GM12874 (cell line): Measurements from ENCODE around the gene CYP27B1.

Experiments used
- TF ChIP-seq, protein P1 (sequence below): IDR thresholded peaks from 2 replicates; pipeline ENCODE4 v1.5.1; 2011; ENCODE audit warnings: low read depth, mild to moderate bottlenecking, control low read depth, low read length, moderate library complexity; ENCODE audit not compliant: insufficient read depth

Gene CYP27B1

DNA sequence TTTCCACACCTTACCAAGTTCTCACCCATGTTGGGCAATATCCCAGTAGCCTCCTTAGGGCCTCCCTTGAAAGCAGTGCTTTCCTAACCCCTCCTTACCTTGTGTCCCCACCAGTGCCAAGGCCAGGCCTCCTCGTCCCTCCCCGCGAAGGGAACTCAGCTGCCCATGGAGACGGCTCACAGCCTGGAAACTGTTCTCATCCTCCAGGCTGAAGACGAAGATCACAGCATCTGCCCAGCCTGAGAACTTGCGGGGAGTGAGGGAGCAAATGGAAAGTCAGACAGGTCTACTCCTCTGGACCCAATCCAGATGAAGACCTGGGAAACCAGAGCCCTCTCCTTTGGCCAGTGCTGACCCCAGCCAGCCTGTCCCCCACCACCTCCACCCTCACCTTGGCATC lies 33.0 kb downstream of the CYP27B1 start:
- TF ChIP-seq, protein P1, sequence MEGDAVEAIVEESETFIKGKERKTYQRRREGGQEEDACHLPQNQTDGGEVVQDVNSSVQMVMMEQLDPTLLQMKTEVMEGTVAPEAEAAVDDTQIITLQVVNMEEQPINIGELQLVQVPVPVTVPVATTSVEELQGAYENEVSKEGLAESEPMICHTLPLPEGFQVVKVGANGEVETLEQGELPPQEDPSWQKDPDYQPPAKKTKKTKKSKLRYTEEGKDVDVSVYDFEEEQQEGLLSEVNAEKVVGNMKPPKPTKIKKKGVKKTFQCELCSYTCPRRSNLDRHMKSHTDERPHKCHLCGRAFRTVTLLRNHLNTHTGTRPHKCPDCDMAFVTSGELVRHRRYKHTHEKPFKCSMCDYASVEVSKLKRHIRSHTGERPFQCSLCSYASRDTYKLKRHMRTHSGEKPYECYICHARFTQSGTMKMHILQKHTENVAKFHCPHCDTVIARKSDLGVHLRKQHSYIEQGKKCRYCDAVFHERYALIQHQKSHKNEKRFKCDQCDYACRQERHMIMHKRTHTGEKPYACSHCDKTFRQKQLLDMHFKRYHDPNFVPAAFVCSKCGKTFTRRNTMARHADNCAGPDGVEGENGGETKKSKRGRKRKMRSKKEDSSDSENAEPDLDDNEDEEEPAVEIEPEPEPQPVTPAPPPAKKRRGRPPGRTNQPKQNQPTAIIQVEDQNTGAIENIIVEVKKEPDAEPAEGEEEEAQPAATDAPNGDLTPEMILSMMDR, result no peak

DNA sequence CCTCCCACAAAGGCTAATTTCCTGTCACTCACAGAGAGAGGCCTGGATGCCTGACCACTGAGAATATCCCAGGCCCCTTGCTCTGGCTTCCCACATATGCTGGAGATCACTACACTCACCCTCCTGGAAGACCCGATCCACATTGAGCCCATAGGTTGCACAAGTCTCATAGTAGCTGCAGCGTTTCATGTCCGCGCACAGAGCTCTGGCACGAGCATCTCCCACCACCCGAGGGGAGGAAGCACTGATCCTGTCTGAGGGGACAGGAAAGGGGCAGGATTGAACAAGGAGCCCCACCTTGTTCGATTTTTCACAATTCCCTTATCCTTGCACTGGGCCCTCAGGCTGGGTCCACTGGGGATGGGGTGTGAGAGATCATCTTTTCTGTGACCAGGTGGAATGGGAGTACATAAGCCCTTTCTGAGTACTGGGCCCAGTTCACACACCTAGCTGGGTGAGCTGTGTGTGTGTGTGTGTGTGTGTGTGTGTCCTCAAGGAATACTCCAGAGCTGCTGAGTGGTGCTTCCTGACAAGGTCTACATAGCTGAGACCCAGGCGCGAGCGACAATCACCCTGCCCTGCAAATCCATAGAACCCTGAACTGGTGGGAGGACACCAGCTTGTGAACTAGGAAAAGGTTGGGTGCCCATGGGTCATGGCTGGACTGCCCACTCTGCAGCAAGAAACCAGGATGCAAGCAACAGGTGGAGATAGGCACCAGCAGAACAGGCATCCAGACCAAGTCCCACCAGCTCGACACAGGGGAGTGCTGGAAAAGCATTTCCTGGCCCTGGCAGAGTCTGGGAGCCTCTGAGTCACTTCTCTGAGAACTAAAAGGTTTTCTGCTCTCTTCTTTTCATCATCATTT lies 33.9 kb downstream of the CYP27B1 start:
- TF ChIP-seq, protein P1, result no peak

DNA sequence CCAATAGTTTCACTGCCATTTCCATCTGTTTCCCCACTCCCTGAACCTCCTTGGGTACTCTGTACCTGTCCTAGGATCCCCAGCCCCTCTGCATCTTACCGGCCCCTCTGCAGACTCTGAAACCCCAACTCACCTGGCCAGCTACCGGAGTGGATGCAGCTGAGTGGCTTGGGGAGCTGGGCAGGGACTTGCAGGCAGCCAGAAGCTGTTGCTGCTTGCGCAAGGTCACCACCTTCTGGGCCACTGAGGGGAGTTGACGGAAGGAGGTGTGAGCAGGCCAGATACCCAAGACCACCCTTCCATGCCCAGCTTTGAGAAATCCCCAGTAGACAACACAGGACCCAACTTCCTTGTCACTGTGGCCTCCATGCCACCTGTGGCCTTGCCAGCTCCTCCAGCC lies 34.6 kb downstream of the CYP27B1 start:
- TF ChIP-seq, protein P1, result no peak

DNA sequence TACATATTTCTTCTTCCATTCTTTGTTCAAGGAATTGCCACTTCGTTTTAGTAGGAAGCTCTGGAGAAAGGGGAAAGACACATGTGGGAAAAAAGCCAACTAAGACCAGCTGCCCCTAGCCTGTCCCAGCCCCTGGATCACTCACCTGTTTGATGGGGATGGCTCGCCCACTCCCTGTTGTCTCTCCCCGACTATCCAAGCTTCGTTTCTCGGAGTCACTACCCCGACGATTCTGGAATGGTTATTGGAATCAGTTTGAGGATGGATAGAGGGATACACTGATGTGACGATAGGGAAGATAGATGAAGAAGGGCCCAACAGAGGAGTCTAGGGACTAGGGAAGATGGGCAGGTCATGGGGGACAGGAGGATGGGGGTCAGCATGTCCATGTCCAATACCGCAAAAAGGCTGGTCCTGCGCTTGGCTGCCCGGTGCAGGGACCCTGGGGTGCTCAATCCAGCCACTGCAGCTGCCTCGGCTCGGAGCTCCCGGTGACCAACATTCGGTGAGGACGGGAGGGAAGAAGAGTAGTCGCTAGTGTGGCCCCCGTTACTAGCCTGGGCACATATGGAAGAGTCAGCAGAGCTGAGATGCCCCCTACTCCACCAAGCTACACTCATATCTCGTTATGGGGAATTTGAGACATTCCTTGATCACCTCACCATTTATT lies 35.3 kb downstream of the CYP27B1 start:
- TF ChIP-seq, protein P1, result no peak

DNA sequence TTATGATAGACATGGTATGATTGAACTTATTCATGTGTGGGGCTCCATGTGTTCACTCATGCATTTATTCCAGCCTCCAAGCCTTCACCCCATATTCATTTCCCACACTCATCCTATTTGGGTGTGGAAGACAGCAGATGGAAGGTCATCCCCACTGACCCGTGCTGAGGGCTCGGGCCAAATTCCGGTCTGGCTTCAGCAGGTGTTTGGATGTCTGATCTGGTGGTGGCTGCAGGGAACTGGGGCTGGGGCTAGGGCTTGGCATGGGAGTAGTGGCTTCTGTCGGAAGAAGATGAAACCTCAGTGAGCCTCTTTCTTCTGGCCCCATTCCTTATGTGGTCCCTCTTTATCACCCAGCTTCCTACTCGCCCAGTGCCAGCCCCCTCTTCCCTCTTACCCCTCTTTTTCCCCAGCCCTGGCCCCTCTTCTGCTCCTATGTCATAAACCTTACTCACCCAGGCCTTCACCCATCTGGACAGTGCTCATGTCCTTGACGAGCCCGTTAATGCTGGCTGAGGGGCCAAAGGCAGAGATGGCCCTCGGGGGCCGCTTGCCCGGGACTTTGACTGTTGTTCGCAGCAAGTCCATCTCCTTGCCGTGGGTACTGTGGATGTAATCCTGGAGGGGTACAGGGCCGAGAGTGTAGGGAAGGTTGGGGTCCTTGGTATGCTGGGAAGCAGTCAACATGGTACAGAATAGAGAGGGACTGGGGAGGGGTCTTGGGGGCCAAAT lies 36.4 kb downstream of the CYP27B1 start:
- TF ChIP-seq, protein P1, result no peak

DNA sequence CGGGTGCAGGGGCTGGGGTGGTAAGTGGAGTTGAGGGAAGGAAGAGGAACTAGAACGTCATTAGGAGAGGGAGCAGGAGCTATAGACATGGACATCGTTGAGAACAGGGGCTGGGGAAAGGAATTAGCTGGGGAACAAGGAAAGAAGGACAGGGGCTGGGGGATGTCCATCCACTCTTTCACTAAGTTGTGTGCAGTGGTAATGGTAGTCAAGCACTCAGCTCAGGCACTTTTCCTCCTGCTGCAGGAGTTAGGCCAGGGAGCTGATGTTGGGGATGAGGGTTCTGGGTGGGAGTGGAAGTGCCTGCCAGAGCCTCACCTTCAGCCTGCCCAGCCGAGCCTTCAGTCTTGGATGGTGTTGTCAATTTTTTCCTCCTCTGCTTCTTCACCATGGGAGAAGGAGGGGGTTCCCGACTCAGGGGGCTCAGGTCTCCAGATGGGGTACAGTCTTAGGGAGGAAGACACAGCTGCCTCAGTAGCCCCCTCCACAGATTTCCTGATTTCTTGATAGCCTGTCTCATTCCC lies 37.5 kb downstream of the CYP27B1 start:
- TF ChIP-seq, protein P1, result no peak
